Breast epithelium (tissue), 4 donors: Measurements from ENCODE around the gene KLHL26. TPM values are rescaled to one million over a fixed set of nuclear protein-coding genes. Genes with fewer than 3 reads are reported as not detected.

Experiments used
- DNase-seq, 2 donors: peaks; one replicate each; pipeline ENCODE4 v3.0.0-alpha.2; 2019; ENCODE audit warnings: low spot score in 2 of 2
- H3K27ac ChIP-seq, 2 donors: fragments of 200-600 bp; sonication (generic) in 1 of 2; one replicate each; pipeline ENCODE4 v1.5.1; 2016 to 2019; ENCODE audit warnings: mild to moderate bottlenecking in 1 of 2
- H3K27me3 ChIP-seq, 2 donors: fragments of 200-600 bp; sonication (generic) in 1 of 2; one replicate each; pipeline versions ENCODE4 v1.5.1 to v1.6.0; 2017 to 2019; ENCODE audit warnings: control low read depth in 1 of 2, mild to moderate bottlenecking in 1 of 2
- H3K36me3 ChIP-seq: fragments of 200-600 bp; one replicate; pipeline ENCODE4 v1.5.1; 2019
- H3K4me1 ChIP-seq, 2 donors: fragments of 200-600 bp; sonication (generic); one replicate each; pipeline ENCODE4 v1.5.1; 2016 to 2019; ENCODE audit warnings: control low read depth in 1 of 2
- H3K4me3 ChIP-seq, 3 donors: fragments of 200-600 bp; sonication (generic); 1 replicate in 2 of 3; 2 replicates in 1 of 3; pipeline ENCODE4 v1.5.1; 2016 to 2019; ENCODE audit warnings: mild to moderate bottlenecking in 3 of 3, moderate library complexity in 2 of 3
- H3K9me3 ChIP-seq, 2 donors: fragments of 200-600 bp; sonication (generic) in 1 of 2; one replicate each; pipeline ENCODE4 v1.5.1; 2016 to 2019; ENCODE audit warnings: control low read depth in 1 of 2
- CTCF ChIP-seq, 3 donors: fragments of 450-650 bp; IDR thresholded peaks; one replicate each; pipeline ENCODE4 v1.5.1; 2016 to 2017; ENCODE audit warnings: antibody characterized with exemption in 3 of 3, mild to moderate bottlenecking in 3 of 3, moderate library complexity in 3 of 3
- POLR2A ChIP-seq: fragments of 450-650 bp; IDR thresholded peaks from one replicate; pipeline ENCODE4 v1.6.1; 2016; ENCODE audit warnings: antibody characterized with exemption, mild to moderate bottlenecking, moderate library complexity
- POLR2AphosphoS5 ChIP-seq, 3 donors: sonication (generic); formaldehyde crosslinking; IDR thresholded peaks; one replicate each; pipeline ENCODE4 v1.6.1; 2017; ENCODE audit warnings: antibody characterized with exemption in 3 of 3
- intact Hi-C: fragments of 100-400 bp; cut with DNase I; formaldehyde crosslinking; loops from one replicate; pipeline ENCODE4 v1.15.1; 2023; ENCODE audit warnings: low total_unique reads
- total RNA-seq, 3 donors: library from RNA; depleted of rRNA; stranded (reverse); fragments of >200 nt; gene quantifications; one replicate each; pipeline ENCODE4 v1.1.0, GENCODE V29; 2016

Gene KLHL26
- total RNA-seq, 3 donors from 2014 or later, result 7.0 to 18.1 (median 14.7) TPM

GRCh38 chr19:18650021-18650390, 13.2 kb downstream of the KLHL26 start:
- Histone ChIP-seq H3K4me3 (peak overlapping the region; percentile 19 to 57 (median 25)), H3K27me3 (no peaks in the 10 kb centered on the region), H3K9me3 (no peaks in the 10 kb centered on the region), H3K36me3 (no peaks in the 10 kb centered on the region), H3K4me1 (no peaks in the 10 kb centered on the region), H3K27ac (peak overlapping the region; percentile 67 to 93)
- DNase-seq, result no peak
- intact Hi-C loops, result no loop called here
- no peak for TF ChIP-seq CTCF (IDR thresholded peaks at IDR 0.05)
- no peak for TF ChIP-seq POLR2AphosphoS5 (IDR thresholded peaks at IDR 0.05)
- TF ChIP-seq POLR2A, result no peak

- Histone ChIP-seq H3K27ac (peak overlapping the region; percentile 67 to 93), H3K4me1 (no peaks in the 10 kb centered on the region), H3K4me3 (peak overlapping the region in 2 of 3 donors; percentile 25 to 57), H3K9me3 (no peaks in the 10 kb centered on the region), H3K27me3 (no peaks in the 10 kb centered on the region), H3K36me3 (no peaks in the 10 kb centered on the region)
- TF ChIP-seq POLR2AphosphoS5 (IDR thresholded peaks at IDR 0.05), result peak; percentile 29 to 73 (median 30)
- no peak for TF ChIP-seq POLR2A
- TF ChIP-seq CTCF (IDR thresholded peaks at IDR 0.05), result no peak
- DNase-seq, result no peak
- intact Hi-C loops, result no loop called here
Observed at GRCh38 chr19:18650468-18651041, 13.7 kb downstream of the KLHL26 start.

- intact Hi-C loops, result no loop called here
- Histone ChIP-seq H3K27me3 (no peaks in the 10 kb centered on the region), H3K27ac (peak overlapping the region; percentile 67 to 93), H3K4me3 (peak overlapping the region in 1 of 3 donors; percentile 28), H3K9me3 (no peaks in the 10 kb centered on the region), H3K4me1 (no peaks in the 10 kb centered on the region), H3K36me3 (no peaks in the 10 kb centered on the region)
- TF ChIP-seq CTCF (IDR thresholded peaks at IDR 0.05) (no peak), POLR2AphosphoS5 (IDR thresholded peaks at IDR 0.05) (no peak), POLR2A (no peak)
- no peak for DNase-seq
Observed at GRCh38 chr19:18651300-18651699, 14.5 kb downstream of the KLHL26 start.

- H3K4me1 ChIP-seq, result no peaks in the 10 kb centered on the region
- TF ChIP-seq POLR2AphosphoS5 (IDR thresholded peaks at IDR 0.05) (no peak), POLR2A (no peak), CTCF (IDR thresholded peaks at IDR 0.05) (no peak)
Observed at GRCh38 chr19:18651733-18652132, 14.9 kb downstream of the KLHL26 start.

GRCh38 chr19:18653853-18654252, 17.0 kb downstream of the KLHL26 start:
- Histone ChIP-seq H3K27ac (no peak overlapping the region), H3K36me3 (no peaks in the 10 kb centered on the region), H3K4me3 (no peak overlapping the region), H3K4me1 (no peaks in the 10 kb centered on the region), H3K9me3 (no peaks in the 10 kb centered on the region), H3K27me3 (no peaks in the 10 kb centered on the region)
- intact Hi-C loops, result no loop called here
- no peak for TF ChIP-seq POLR2A
- TF ChIP-seq POLR2AphosphoS5 (IDR thresholded peaks at IDR 0.05), result no peak
- no peak for TF ChIP-seq CTCF (IDR thresholded peaks at IDR 0.05)
- no peak for DNase-seq

More at GRCh38 chr19:18651733-18652132, 14.9 kb downstream of the KLHL26 start:
- Histone ChIP-seq H3K4me3 (peak overlapping the region in 1 of 3 donors; percentile 28), H3K9me3 (no peaks in the 10 kb centered on the region), H3K36me3 (no peaks in the 10 kb centered on the region), H3K27ac (peak overlapping the region; percentile 67 to 93), H3K27me3 (no peaks in the 10 kb centered on the region)
- DNase-seq, result no peak
- intact Hi-C loops, result no loop called here
